Esophagus squamous epithelium (tissue), 4 donors: ENCODE results near the gene SORCS1.

ENCODE experiments used
- POLR2A ChIP-seq, 4 donors: fragments of 450-650 bp; IDR thresholded peaks; one replicate each; pipeline ENCODE4 v1.6.1; 2017; ENCODE audit warnings: antibody characterized with exemption in 4 of 4, mild to moderate bottlenecking in 4 of 4, moderate library complexity in 3 of 4
- TF ChIP-seq, protein P1 (sequence below), 6 experiments: fragments of 450-650 bp in 4 of 6; fragments of 200-600 bp in 2 of 6; sonication (generic) in 2 of 6; IDR thresholded peaks; one replicate each; pipeline ENCODE4 v1.5.1; 2016 to 2019; ENCODE audit warnings: antibody characterized with exemption in 6 of 6, mild to moderate bottlenecking in 4 of 6, moderate library complexity in 4 of 6

DNA sequence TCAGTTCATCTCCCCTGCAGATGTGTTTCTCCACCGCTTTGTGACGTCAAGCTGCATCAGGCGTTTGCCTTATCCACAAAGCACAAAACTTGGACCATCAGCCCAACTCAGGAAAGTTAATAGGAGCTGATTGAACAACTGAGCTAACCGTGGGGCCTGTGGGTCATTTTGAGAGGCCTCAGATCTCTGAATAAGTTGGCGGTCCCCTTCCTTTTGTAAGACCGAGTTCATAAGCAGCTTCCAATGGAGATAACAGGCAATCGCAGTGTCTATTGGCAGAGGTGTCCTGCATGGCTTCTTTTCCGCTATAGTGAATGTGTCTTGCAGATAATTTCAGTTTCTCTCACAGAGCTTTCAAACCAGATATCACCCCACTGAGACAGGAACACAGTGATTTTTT, 154.0 kb downstream of the SORCS1 start:
- TF ChIP-seq POLR2A (IDR thresholded peaks at IDR 0.05) = no peak
- TF ChIP-seq, protein P1, sequence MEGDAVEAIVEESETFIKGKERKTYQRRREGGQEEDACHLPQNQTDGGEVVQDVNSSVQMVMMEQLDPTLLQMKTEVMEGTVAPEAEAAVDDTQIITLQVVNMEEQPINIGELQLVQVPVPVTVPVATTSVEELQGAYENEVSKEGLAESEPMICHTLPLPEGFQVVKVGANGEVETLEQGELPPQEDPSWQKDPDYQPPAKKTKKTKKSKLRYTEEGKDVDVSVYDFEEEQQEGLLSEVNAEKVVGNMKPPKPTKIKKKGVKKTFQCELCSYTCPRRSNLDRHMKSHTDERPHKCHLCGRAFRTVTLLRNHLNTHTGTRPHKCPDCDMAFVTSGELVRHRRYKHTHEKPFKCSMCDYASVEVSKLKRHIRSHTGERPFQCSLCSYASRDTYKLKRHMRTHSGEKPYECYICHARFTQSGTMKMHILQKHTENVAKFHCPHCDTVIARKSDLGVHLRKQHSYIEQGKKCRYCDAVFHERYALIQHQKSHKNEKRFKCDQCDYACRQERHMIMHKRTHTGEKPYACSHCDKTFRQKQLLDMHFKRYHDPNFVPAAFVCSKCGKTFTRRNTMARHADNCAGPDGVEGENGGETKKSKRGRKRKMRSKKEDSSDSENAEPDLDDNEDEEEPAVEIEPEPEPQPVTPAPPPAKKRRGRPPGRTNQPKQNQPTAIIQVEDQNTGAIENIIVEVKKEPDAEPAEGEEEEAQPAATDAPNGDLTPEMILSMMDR (IDR thresholded peaks at IDR 0.05) = no peak
